ENCODE data around the gene SLC22A31. TPM values are rescaled to one million over a fixed set of nuclear protein-coding genes. Genes with fewer than 3 reads are reported as not detected.

The SLC22A31 gene
- total and polyA plus RNA-seq, 5 donors = 0.05 to 0.69 (median 0.12) TPM; not detected in 2

- ATAC-seq = peak; percentile 2 to 3
- Histone ChIP-seq H3K4me1 (ENCODE audit: control insufficient read depth, insufficient read depth, low read length) (peaks cover 6% of the 10 kb centered on the region), H3K27me3 (ENCODE audit: control insufficient read depth, insufficient read depth) (no peaks in the 10 kb centered on the region), H3K27ac (ENCODE audit: low read length) (no peak overlapping the region), H3K4me3 (ENCODE audit: low read length) (no peak overlapping the region), H3K9me3 (ENCODE audit: control insufficient read depth, low read length) (no peaks in the 10 kb centered on the region)
- 90% methylated on average over 41 of the region's 41 CpGs for WGBS
- intact Hi-C loops (cut with DNase I) = no loop called here
- peak; percentile 14 to 57 (median 54) for DNase-seq
These were observed 47.3 kb downstream of the SLC22A31 start for GRCh38 chr16:89152831-89153700.

DNA sequence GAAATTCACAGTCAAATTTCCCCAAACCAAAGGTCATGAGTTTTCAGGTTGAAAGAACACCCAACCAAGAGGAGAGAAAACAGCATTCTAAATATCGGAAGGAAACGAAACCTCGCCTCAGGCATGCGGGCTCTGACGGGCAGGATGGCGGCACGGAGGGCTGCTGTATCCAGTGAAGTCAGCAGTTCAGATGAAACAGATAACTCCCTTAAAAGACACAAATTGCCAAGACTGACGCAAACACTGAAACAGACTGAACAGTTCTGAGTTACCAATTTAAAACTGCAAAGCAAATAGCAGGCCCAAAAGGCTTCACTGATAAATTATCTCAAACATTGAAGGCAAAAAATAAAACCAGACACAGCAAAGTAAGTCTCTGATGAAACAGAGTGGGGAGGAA is 49.4 kb downstream of the SLC22A31 start:
- no peaks in the 10 kb centered on the region for H3K9me3 ChIP-seq (ENCODE audit: control insufficient read depth, low read length)
- intact Hi-C loops (cut with DNase I) = no loop called here
- ATAC-seq = no peak
- H3K4me3 ChIP-seq (ENCODE audit: low read length) = no peak overlapping the region
- H3K27me3 ChIP-seq (ENCODE audit: control insufficient read depth, insufficient read depth) = no peaks in the 10 kb centered on the region
- peaks cover 6% of the 10 kb centered on the region for H3K4me1 ChIP-seq (ENCODE audit: control insufficient read depth, insufficient read depth, low read length)
- DNase-seq = no peak
- no peak overlapping the region for H3K27ac ChIP-seq (ENCODE audit: low read length)
- WGBS = 94% methylated on average over 8 of the region's 8 CpGs

DNA sequence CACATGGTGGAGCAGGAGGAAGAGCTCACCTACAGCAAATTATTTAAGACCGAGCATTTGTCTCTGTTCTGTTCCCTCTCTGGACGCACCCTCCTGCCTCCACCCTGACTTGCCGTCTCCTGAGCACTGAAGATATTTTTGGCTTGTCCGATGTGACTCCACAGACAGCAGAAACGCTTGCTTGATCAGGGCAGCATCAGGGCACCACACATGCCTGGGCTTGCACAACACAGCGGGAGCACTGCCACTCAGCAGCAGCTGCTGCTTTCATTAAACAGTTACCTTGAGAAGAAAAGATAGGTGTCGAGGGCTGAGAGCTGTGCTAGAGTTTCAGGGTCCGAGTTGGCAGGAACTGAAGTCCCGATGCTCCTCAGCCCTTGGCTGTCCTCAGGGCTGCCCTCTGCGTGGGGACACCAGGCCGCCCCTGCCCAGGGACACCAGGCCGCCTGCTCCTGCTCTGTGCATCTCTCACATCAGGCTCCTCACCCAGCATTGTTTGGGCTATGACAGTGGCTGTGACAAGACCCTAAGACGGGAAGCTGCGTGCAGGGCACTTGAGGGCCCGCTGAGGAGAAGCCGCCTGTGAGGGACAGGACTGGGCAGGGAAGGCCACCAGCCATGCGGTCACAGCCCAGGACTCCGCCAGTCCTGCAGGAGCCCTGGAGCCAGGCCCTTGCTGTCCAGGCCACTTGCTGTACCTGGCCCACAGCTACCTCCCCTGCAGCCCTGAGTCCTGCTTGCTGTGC is 50.1 kb downstream of the SLC22A31 start:
- DNase-seq (peak in 2 of 3 donors; percentile 29 to 36), ATAC-seq (no peak)
- peaks cover 3% of the 10 kb centered on the region for H3K4me1 ChIP-seq (ENCODE audit: control insufficient read depth, insufficient read depth, low read length)

GRCh38 chr16:89149386-89149785 is 51.0 kb downstream of the SLC22A31 start:
- no peaks in the 10 kb centered on the region for H3K9me3 ChIP-seq (ENCODE audit: control insufficient read depth, low read length)
- H3K4me1 ChIP-seq (ENCODE audit: control insufficient read depth, insufficient read depth, low read length) = no peaks in the 10 kb centered on the region
- H3K27me3 ChIP-seq (ENCODE audit: control insufficient read depth, insufficient read depth) = no peaks in the 10 kb centered on the region
- 97% methylated on average over 9 of the region's 9 CpGs for WGBS
- no peak overlapping the region for H3K4me3 ChIP-seq (ENCODE audit: low read length)
- no peak for DNase-seq
- intact Hi-C loops (cut with DNase I) = no loop called here
- no peak overlapping the region for H3K27ac ChIP-seq (ENCODE audit: low read length)
- ATAC-seq = no peak

More for the DNA sequence above, 50.1 kb downstream of the SLC22A31 start:
- no peak overlapping the region for H3K4me3 ChIP-seq (ENCODE audit: low read length)
- 95% methylated on average over 18 of the region's 18 CpGs for WGBS
- H3K9me3 ChIP-seq (ENCODE audit: control insufficient read depth, low read length) = no peaks in the 10 kb centered on the region
- intact Hi-C loops (cut with DNase I) = no loop called here
- H3K27me3 ChIP-seq (ENCODE audit: control insufficient read depth, insufficient read depth) = no peaks in the 10 kb centered on the region
- no peak overlapping the region for H3K27ac ChIP-seq (ENCODE audit: low read length)

DNA sequence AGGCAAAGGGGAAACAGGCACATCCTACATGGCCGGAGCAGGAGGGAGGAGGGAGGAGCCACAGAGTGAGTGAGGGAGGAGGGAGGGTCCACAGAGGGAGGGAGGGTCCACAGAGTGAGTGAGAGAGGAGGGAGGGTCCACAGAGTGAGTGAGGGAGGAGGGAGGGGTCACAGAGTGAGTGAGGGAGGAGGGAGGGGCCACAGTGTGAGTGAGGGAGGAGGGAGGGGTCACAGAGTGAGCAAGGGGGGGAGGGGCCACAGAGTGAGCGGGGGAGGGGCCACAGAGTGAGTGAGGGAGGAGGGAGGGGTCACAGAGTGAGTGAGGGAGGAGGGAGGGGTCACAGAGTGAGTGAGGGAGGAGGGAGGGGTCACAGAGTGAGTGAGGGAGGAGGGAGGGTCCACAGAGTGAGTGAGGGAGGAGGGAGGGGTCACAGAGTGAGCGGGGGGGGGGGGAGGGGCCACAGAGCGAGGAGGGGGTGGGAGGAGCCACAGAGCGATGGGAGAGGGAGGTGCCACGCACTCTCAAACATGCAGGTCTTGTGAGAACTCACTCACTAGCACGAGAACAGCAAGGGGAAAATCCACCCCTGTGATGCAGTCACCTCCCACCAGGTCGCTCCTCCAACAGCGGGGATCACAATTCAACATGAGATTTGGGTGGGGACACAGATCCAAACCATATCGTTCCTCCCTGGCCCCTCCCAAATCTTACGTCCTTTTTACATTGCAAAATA is 53.1 kb downstream of the SLC22A31 start:
- Histone ChIP-seq H3K27ac (ENCODE audit: low read length) (no peak overlapping the region), H3K4me1 (ENCODE audit: control insufficient read depth, insufficient read depth, low read length) (no peaks in the 10 kb centered on the region), H3K4me3 (ENCODE audit: low read length) (no peak overlapping the region), H3K27me3 (ENCODE audit: control insufficient read depth, insufficient read depth) (no peaks in the 10 kb centered on the region), H3K9me3 (ENCODE audit: control insufficient read depth, low read length) (no peaks in the 10 kb centered on the region)
- ATAC-seq = no peak
- DNase-seq = peak in 1 of 3 donors; percentile 31
- intact Hi-C loops (cut with DNase I) = no loop called here
- 93% methylated on average over 10 of the region's 11 CpGs for WGBS

- 98% methylated on average over 21 of the region's 21 CpGs for WGBS
- ATAC-seq (no peak), DNase-seq (peak in 2 of 3 donors; percentile 21 to 33)
- intact Hi-C loops (cut with DNase I) = no loop called here
- H3K27me3 ChIP-seq (ENCODE audit: control insufficient read depth, insufficient read depth) = no peaks in the 10 kb centered on the region
- no peaks in the 10 kb centered on the region for H3K9me3 ChIP-seq (ENCODE audit: control insufficient read depth, low read length)
- H3K27ac ChIP-seq (ENCODE audit: low read length) = no peak overlapping the region
- H3K4me3 ChIP-seq (ENCODE audit: low read length) = no peak overlapping the region
- H3K4me1 ChIP-seq (ENCODE audit: control insufficient read depth, insufficient read depth, low read length) = no peaks in the 10 kb centered on the region
These were observed 53.9 kb downstream of the SLC22A31 start for GRCh38 chr16:89146211-89147005.

Other genes with a start within 250 kb of the SLC22A31 start
- 1 to 10 TPM; 5.6 to 8.5 (median 6.9) TPM for gene CBFA2T3, start 223.3 kb downstream of the SLC22A31 start, total RNA-seq
- gene CBFA2T3, start 223.3 kb downstream of the SLC22A31 start, polyA plus RNA-seq = 7.3 TPM
- 10 to 100 TPM; 13.9 to 22.4 (median 16.7) TPM for gene ACSF3, start 106.7 kb downstream of the SLC22A31 start, total RNA-seq
- gene ACSF3, start 106.7 kb downstream of the SLC22A31 start, polyA plus RNA-seq = 16.4 TPM
- gene CDH15, start 28.8 kb downstream of the SLC22A31 start, total RNA-seq = under 1 TPM; 0.09 to 0.14 (median 0.13) TPM
- 0.05 TPM for gene CDH15, start 28.8 kb downstream of the SLC22A31 start, polyA plus RNA-seq
- gene ZNF778, start 17.2 kb upstream of the SLC22A31 start, total RNA-seq = 1 to 10 TPM; 6.6 to 9.0 (median 8.0) TPM
- 1.6 TPM for gene ZNF778, start 17.2 kb upstream of the SLC22A31 start, polyA plus RNA-seq